HG02610 (cell line): ENCODE measurements around the gene TECR.

ENCODE experiments used
- ATAC-seq: cut with Tn5 transposase; IDR thresholded peaks from one replicate; pipeline ENCODE4 v1.9.1; 2021; ENCODE audit warnings: mild to moderate bottlenecking, moderate library complexity; ENCODE audit not compliant: unreplicated experiment

TECR gene

GRCh38 chr19:14507704-14508542 lies 21.5 kb upstream of the TECR start:
- no peak for ATAC-seq

DNA sequence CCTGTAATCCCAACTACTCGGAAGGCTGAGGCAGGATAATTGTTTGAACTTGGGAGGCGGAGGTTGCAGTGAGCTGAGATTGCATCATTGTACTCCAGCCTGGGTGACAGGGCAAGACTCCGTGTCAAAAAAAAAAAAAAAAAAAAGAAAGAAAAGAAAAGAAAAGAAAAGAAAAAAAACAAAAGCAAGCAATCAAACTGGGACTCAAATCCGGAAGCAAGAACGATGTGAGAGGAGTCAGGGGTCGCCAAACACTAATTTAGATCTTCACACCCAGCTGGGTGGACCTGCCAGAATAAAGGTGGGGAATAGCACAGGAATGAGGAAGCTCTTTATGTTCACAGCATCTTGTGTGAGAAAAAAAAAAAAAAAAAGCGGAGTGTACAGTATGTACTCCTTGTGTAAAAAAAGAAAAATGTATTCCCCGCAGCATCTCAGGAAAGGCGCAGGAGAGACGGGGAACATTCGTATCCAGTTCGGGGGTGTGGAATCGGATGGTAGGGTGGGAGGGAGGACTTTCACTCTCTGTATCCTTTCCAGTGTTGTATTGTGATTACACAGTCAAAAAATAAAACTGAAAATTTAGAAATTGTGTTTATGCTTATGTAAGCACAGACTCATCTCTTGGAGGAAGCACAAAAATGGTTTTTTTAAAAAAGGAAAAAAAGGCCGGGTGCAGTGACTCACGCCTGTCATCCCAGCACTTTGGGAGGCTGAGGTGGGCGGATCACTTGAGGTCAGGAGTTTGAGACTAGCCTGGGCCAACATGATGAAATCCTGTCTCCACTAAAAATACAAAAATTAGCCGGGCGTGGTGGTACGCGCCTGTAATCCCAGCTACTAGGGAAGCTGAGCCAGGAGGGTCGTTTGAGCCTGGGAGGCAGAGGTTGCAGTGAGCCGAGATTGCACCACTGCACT lies 18.8 kb upstream of the TECR start:
- no peak for ATAC-seq

- ATAC-seq: no peak
Measured at GRCh38 chr19:14511229-14511593, 18.2 kb upstream of the TECR start.

DNA sequence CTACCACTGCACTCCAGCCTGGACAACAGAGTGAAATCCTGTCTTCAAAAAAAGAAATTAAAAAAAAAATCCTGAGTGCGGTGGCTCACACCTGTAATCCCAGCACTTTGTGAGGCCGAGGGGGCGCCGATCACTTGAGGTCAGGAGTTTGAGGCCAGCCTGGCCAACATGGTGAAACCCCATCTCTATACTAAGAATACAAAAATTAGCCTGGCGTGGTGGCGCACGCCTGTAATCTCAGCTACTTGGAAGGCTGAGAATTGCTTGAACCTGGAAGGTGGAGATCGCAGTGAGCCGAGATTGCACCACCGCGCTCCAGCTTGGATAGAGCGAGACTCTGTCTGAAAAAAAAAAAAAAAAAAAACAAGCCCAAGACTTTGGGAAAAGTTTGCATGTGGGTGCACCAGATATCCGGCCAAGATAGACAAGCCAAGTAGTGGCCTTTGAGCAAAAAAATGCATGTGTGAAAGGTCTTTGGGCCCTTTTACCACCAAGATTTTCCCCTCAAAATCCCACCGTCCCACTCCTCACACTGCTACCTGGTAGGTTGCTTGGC lies 16.9 kb upstream of the TECR start:
- ATAC-seq: no peak

- no peak for ATAC-seq
Measured at GRCh38 chr19:14514215-14514863, 15.1 kb upstream of the TECR start.

DNA sequence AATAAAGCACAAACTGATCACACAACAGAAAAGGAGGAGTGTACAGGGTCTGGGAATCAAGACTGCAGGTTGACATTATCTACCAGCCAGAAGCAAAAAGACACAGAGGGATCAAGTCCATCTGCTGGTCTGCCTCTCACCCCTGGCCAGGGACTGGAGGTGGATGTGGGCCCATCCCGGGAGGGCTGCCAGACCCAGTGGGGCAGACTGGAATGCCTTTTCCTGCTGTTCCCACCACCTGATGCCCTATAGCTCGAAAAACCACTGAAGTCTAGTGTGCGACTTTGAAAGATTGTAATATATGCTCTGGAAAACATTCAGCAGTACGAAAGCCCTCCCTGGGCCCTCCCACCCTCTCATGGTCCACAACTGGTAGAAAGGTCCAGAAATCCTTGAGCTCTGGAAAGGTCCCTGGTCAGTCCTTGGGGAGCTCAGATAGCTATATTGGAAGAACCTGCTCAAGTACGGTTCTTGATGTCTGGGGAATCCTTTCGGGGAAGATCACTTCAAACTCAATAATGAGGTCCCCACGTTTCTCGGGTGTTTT lies 13.8 kb upstream of the TECR start:
- ATAC-seq: no peak

GRCh38 chr19:14516048-14516534 lies 13.3 kb upstream of the TECR start:
- no peak for ATAC-seq

- ATAC-seq: no peak
Measured at GRCh38 chr19:14516746-14517438, 12.5 kb upstream of the TECR start.

DNA sequence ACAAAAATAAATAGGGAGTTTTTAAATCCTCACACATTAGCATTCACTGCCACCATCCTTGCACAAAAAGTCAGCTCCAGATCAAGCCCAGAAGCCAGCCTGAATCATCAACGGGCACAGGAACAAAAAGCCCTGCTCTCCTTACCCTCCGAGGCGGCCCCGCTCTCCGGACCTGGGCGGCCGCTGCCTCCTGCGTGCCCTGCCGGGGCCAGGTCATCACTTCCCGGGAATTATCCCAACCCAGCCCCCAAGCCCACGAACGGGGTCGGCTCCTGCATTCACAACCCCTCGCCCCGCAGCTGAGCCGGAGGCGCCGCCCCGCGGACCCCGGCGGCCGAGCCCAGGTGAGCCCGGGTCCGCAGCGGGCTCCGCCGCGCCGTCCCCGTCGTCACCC lies 12.0 kb upstream of the TECR start:
- no peak for ATAC-seq

DNA sequence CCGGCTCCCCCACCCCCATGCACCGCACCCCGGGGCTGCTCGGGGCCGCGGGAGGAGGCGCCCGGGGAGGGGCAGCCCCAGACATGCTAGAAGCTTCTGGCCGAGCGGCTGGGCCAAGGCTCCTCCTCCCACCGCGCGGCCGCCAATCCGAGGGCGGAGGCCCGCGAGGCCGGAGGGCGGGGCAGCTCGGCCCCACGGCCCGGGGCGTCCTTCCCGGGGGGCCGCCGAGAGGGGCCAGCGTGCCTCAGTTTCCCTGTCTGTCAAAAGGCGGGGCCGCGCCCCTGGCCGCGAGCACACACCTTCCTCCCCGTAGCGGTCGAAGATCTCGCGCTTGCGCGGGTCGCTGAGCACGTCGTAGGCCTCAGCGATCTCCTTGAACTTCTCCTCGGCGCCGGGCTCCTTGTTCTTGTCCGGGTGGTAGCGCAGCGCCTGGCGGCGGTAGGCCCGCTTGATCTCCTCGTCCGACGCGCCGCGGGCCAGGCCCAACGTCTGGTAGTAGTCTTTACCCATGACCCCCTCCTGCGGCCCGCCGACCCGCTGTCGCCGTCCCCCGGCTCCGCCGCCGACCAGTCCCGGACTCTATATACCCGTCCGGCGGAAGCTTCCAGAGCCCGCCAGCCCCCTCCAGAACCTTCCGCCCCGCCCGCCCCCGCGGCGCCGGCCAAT lies 11.4 kb upstream of the TECR start, which contains the start of gene DNAJB1:
Gene DNAJB1 (minus strand): TSS at position 558 of the 666 bp plus-strand sequence. CDS start 48 bp downstream, at position 510.
- ATAC-seq: peak; percentile 51

GRCh38 chr19:14519245-14519859 lies 10.0 kb upstream of the TECR start:
- ATAC-seq: no peak

DNA sequence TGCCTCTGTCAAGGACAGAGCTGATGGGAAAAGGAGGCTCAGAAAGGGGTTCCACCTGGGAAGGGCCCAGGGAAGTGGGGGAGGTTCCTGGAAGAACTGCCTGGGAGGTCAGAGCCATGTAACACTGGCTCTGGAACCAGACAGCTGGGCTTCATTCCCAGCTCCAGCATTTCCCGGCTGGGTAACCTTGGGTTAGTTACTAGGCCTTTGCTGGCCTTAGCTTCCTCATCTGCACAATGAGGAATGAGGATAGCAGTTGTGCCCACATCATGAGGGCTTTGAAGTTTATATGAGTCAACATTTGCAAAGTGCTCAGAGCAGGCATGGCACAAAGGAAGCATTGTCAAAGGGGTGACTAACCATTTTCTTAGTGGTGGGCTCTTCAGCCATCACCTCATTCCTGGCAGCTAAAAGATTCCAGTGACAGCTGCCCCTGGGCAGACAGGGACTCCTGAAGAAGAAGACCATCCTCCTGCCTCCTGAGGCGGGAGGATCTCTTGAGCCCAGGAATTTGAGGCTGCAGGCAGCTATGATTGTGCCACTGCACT lies 9.5 kb upstream of the TECR start:
- no peak for ATAC-seq

GRCh38 chr19:14520543-14520942 lies 8.9 kb upstream of the TECR start:
- no peak for ATAC-seq

DNA sequence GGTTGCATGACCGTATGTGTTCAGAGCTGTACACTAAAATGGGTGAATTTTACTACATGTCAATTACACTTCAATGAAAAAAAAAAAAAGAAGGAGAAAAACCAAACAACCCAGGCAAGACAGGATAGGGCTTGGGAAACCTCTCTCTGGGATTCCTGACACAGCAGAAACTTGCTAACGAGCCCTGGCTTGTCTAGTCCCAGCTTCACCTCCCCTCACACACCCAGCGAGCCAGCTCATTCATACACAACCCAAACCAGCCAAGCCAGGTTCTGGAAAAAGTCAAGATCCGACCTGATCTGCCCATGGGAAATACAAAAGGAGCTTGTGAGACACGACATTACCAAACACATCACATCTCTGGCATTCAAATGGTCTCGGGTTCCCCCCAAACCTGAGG lies 3.7 kb upstream of the TECR start:
- no peak for ATAC-seq

DNA sequence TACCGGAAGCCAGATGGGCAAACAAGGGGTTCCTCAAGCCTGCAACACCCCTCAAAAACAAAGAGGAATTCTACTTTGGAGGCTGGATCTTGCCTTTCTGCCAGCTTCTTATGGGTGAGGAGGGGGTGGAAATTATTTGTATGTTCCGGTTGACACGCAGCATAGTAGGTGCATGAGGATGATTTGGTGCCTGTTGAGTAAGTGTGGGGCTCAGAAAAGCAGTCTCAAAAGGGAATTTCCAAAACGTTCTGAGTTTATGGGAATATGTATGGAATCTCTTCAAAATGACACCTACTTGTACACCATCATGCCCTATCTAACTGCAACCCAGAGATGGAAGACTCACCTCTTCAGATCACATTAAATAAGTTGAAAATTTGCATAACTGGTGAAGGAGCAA lies 3.0 kb upstream of the TECR start:
- no peak for ATAC-seq

- ATAC-seq: no peak
Measured at GRCh38 chr19:14528419-14529253, 758 bp upstream of the TECR start.

DNA sequence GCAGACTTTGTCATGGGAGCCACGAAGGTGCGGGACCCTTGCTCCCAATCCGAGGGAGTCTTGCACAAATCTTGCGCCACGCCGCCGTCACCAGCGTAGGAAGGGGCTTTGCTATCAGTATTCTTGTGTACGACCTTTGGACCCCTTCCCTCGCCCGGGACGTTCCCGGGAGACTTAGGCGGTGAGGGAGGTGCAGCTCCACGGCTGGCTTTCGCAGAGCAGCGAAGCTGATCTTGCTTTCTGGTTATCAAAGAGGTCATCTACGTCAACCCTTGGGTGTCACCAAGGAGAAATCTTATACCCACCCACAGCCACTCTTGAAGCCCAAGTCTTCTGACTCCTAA lies 583 bp downstream of the TECR start:
- ATAC-seq: no peak

GRCh38 chr19:14530506-14530905 lies 1.1 kb downstream of the TECR start:
- no peak for ATAC-seq
